NB4 (cell line): ENCODE data around the gene ATP6AP2.

Experiments used
- CTCF ChIP-seq: IDR thresholded peaks from one replicate; pipeline ENCODE4 v1.5.1; 2012; ENCODE audit warnings: low read depth, low read length
- POLR2A ChIP-seq: IDR thresholded peaks from 2 replicates; pipeline ENCODE4 v1.6.1; 2011; ENCODE audit warnings: mild to moderate bottlenecking; ENCODE audit not compliant: insufficient read length; ENCODE audit errors: extremely low read depth

- no peak for TF ChIP-seq POLR2A
- TF ChIP-seq CTCF: no peak
These were observed 43.5 kb upstream of the ATP6AP2 start for GRCh38 chrX:40537310-40537709.
